Stimulated activated naive CD8-positive, alpha-beta T cell treated with anti-CD3 and anti-CD28 coated beads, Interleukin-15, Interleukin-2, amounts not matched to agents 100 U/mL and 50 U/mL, for 24 hours (primary cell): ENCODE data around the gene ALDH7A1.
A peak's percentile ranks its signal among the peaks of the same experiment; 100 is the strongest.

ENCODE experiments used
- ATAC-seq: fragments of 150-1000 bp; cut with Tn5 transposase; one replicate; pipeline ENCODE4 v1.10.0; 2021
- DNase-seq: peaks from one replicate; pipeline ENCODE4 v3.0.0; 2021

The ALDH7A1 gene

DNA sequence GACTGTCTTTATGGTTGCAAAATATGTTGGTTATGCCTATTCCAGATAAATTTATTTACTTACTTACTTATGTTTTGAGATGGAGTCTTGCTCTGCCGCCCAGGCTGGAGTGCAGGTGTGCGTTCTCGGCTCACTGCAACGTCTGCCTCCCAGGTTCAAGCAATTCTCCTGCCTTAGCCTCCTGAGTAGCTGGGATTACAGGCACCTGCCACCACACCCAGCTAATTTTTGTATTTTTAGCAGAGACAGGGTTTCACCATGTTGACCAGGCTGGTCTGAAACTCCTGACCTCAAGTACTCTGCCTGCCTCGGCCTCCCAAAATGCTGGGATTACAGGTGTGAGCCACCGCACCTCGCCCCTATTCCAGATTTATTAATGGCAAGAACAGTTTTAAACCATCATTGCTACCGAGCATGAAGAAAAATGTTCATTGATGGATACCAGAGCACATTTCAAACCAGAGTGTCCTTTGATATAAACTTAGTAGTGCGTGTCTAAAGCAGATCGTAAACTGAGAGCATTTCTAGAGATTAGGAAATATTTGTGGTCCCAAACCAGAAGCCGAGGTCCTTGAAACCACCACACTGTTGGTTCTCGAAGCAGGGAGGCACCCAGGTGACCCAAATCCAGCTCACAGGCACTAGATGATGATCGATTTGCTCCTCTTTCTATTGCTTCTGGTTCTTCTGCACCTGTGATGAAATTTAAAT lies 86.6 kb downstream of the ALDH7A1 start:
- DNase-seq: no peak
- ATAC-seq: peak; percentile 38

DNA sequence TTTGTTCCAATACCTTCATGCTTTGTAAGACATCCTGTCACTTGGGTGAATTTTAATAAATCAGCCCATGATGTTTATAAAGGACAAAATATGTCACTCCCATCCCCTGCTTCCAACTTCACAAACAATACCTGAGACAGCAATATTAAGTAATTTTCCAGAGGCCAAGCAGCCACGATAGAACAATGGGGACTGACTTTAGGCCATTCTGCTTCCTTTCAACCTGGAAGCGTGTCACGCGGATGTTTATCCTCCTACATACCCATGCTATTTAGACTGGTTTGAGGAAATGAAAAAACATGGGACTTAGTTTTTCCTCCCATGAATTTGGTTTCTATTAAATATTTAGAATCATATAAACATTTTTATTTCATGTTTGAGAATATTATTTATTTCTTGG lies 88.9 kb downstream of the ALDH7A1 start:
- DNase-seq (no peak), ATAC-seq (no peak)

DNA sequence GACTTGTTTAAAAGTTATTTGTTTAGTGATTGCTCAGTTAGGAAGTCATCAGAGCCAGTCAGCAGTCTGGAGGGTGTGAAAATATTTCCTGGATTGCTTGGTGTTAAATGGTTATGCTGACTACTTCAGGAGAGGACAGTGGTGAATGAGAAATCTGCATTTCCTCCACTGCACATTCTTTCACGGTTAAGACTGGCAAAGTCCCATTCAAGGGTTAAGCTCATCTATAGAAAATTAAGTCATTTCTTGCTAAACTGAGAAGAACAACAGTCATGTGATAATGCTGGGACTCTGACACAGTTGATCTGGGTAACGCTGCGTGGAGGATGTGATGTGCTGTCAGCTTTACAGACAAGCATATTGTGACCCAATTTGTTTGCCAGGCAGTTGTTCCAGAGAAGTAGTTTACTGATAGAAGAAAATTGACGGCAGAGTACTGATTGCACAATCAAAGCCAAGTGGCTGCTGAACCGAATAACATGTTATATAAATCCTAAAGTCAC lies 91.4 kb downstream of the ALDH7A1 start:
- DNase-seq (no peak), ATAC-seq (no peak)

DNA sequence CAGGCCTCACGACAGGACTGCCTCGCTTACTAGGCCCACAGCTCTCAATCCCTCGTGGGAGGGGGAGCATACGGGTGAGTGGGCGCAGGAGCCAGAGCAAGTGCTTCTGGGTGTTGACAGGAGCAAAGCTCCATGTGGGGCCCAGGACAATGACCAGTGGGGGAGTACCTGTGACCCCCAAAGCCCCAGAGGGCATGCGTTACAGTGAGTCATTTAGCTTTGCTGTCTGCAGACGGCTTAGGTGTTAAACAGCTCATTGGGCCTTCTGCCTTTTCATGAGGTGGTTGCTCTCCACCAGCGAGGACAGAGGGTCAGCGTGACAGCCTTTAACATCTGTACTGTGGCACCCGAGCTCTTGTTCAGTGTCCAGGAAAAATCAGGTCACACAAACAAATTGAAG lies 93.6 kb downstream of the ALDH7A1 start:
- ATAC-seq: no peak
- DNase-seq: no peak

DNA sequence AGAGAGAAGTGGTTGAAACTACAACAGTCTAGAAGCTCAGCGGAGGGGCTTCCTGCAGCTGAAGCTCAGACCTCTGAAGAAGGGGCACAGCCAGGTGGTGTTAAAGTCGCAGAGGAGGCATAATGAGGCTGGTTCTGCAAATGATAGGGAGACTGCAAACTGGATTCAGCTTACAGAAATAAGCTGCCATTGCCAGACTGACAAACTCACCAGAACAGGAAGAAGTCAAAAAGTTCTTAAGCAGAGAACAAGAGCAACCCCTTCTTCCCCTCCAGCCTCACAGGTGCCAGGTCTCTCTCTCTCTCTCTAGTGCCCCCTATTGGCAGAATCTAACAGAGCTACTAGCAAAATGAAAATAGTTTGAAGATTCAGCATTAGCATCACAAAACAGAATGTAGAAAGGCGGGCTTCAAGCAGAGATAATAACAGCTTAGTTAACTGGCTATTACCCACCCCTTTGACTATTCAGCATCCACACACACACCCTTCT lies 95.1 kb downstream of the ALDH7A1 start:
- DNase-seq: no peak
- ATAC-seq: no peak

DNA sequence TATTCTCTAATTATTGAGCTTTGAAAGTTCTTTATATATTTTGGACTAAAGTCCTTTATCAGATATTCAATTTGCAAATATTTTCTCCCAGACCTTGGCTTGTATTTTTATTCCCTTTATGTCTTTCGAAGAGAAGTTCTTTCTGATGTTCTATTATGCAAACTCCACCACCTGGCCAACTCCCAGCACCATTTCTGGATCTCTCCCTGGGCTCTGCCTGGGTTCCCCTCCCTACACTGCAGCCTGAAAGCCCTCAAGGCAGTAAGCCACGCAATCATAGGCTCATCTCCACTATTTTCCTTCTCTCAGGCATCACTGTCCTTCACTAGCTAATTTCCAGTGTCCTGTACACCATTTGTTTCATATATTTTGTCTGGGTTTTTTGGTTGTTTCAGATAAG lies 95.7 kb downstream of the ALDH7A1 start:
- ATAC-seq (no peak), DNase-seq (no peak)

DNA sequence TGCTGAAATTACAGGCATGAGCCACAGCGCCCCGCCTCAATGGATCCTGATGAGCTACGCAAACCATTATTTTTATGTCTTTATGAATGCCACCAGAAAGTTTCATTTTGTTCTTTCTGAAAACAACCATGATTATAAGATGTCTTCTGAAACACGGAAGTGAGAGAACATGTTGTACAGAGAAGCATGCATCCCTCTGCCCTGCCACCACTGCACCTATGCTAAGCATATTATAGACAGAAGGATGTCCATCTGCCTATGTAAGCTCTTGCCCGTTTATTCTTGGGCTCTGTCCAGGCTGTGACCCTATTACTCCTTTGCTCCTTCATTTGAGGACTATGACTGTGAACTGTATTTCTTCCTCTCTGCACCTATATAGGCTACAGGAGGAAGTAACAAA lies 97.5 kb downstream of the ALDH7A1 start:
- DNase-seq (no peak), ATAC-seq (no peak)

DNA sequence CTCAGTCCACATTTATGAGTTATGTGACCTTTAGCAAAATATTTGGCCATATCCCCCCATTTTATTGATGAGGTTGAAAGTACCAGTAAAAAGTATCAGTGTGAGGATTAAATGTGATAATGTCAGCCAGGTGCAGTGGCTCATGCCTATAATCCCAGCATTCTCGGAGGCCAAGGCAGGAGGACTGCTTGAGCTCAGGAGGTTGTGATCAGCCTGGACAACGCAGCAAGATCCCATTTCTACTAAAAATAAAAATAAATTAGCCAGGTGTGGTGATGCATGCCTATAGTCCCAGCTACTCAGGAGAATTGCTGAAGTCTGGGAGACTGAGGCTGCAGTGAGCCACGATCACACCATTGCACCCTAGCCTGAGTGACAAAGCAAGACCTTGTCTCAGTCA lies 100.6 kb downstream of the ALDH7A1 start:
- ATAC-seq: no peak

DNA sequence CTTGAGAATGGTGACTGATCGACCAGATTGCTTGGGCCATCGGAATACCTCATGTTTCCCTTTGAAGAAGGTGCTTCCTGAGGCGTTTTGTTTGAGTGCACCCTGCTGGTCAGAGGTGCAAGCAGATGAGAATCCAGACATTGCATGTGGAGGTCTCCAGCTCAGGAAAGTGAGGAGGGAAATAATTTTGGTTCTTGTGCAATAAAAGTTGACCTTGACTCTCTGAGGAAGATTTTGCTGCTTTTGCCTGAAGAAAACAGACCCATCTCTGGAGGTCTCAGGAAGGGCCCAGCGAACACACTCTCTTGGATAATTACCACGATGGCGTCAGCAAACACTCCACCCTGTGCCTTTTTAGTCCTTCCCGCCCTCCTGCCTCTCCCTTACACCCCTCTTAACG lies 102.1 kb downstream of the ALDH7A1 start:
- no peak for DNase-seq
- ATAC-seq: no peak

More for the DNA sequence above, 100.6 kb downstream of the ALDH7A1 start:
- DNase-seq: no peak

DNA sequence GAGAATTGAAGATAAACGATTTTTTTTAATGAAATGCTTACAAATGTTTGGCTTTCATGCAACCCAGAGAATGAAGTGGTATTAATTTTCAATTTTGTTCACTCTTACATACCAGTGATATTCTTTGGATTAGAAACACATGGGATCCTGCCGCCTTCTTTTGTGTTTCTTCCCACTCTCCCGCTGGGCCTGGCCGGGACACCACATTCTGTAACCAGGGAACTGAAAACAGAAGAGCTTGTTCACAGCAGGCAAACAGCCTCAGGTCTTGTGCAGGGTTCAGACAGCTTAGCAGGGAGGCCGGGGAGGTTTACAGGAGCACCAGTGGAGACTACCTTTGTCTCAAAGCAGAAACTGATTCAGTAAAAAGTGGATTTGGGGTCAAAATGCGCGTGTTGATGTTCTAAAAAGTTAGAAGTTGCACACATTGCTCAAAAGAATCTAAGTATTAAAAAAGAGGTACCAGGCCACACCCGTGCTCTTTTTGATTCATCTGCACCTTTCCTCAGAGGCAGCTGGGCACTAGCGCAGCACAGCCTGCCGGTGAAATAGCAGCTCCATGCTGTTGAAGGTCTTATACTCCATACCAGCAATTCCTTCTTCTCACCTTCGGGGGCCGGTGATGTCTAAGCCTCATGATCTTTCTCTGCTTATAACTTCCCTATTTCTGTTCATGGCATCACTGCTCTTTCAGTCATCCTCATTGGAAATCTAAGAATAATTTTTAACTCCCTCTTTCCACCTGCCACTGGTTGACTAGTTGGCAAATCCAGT lies 104.7 kb downstream of the ALDH7A1 start:
- no peak for DNase-seq

DNA sequence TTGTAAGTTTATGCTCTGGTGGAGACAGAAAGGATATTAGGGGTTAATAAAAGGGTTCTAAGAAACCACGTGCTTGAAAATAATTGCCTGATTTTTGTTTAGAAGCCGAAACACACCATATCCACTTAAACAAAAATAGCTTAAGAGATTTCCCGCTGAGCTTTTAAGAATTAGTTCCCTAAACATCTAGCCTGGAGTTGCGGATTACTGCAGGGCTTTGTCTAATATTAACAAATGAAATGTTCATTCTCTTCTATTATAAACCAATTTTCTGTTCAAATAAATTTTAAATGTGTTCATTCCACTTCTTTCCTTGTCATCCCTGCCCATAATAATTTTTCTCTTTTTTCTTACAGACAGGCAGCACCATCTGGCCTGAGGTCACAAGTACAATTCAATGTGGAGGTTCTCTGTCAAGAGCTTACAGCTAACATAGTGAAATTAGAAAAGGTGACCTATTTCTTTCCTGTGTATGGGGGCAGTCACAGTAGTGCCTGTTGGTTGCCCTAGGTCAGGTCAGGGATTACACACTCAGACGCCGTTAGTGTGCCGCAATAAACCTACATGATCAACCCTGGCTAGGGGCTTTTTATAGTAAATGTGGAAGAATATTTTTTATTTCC lies 106.5 kb downstream of the ALDH7A1 start:
- ATAC-seq (no peak), DNase-seq (no peak)

More for the DNA sequence above, 104.7 kb downstream of the ALDH7A1 start:
- ATAC-seq: no peak

DNA sequence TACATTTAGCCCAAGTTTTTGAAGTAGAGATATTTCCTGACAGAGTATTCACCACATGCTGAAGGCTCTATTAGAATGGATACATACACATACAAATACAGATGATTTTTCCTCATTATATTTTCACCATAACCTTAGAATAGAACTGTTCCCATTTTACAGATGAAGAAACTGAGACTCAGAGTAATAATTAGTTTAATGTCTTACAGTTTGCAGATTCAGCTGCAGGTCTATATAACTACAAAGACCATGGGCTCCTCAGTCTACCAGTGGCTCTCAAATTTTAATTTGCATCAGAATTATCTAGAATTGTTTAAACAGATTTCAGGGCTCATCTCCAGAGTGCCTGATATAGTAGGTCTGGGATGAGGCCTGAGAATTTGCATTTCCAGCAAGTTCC lies 107.4 kb downstream of the ALDH7A1 start:
- no peak for DNase-seq
- no peak for ATAC-seq

DNA sequence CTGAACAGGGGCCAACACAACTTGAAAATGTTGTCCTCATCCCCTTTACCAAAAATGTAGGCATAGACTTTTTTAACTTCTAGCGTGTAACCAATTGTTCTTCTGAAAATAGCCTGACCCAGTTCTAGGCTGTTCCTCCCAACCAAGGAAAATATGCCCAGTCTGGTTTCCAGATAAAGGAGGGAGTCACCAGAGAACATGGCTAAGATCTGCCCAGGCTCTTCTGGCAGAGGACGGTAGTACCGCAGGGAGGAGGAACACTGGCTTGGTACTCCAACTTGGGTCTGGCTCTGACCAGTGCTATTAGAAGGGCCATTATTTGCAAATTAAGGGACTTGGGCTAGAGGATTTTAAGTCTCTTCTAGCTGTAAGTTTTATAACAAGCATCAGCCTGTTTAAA lies 108.7 kb downstream of the ALDH7A1 start:
- no peak for ATAC-seq

DNA sequence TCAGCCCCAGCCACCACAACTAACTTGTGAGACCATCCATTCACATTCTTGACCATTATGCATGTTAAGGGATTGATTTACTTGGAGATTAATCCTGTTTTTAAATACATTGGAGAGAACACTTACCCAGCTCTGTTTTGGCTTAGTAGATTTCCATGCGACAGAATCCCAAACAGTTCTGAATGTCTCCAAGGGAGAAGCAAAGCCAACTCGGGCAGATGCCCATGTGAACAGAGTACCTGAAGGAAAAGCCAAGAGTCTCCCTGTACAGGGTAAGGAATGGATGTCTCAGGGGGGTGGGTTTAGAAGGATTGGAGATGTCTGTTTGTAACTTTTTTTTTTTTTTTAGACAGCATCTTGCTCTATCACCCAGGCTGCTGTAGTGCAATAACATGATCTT lies 110.8 kb downstream of the ALDH7A1 start:
- DNase-seq: no peak
- ATAC-seq: no peak

More for the DNA sequence above, 108.7 kb downstream of the ALDH7A1 start:
- DNase-seq: no peak

DNA sequence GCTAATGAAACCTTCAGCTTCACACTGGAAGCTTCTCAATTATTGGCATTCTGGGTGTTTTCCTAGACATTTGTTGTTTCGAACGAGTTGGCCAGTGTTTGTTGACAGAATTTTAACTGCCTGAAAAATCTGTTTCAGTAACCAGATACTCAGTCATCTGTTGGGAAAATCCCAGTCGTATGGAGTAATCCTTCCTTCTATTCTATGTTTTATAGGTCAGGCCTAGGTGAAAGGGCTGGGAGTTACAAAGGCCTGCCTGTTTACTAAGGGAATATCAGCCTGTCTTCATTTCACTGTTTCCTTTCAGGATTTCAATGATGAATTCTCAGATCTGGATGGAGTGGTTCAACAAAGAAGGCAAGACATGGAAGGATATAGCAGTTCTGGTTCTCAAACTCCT lies 111.9 kb downstream of the ALDH7A1 start:
- DNase-seq (no peak), ATAC-seq (no peak)

DNA sequence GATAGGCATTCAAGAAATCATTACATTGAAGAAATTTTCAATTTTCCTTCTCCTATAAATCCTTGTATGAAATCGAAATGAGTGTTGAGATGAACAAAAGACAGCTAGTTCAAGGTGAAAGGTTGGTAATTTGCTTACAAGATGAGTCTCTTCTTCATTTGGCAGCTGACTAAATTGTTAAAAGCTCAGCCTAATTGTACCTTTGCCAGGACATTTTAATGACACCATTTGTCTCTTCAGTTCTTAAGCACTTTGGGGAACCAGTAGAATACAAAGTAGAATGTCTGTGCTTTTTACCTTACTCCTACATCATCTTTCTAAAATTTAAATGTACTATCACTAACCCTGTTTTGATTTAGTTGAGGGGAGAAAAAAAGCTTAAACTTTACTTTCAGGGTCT lies 112.4 kb downstream of the ALDH7A1 start:
- no peak for DNase-seq

DNA sequence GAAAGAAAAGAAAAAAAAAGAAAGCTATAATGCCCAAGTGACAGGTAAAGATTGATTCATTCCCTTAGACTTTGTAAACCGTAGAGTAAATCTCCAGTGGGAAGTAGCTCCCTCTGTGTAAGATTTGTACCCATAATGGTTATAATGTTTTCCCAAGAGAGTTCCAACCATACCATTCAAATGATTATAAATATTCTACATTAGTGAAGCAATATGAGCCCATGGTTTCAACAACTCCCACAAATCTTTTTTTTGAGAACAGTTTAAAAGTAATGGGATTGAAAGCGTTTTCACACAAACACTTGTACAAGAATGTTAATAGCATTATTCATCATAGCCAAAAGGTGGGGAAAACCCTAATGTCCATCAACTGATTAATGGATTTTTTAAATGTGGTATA lies 113.8 kb downstream of the ALDH7A1 start:
- ATAC-seq (no peak), DNase-seq (no peak)

More for the DNA sequence above, 112.4 kb downstream of the ALDH7A1 start:
- no peak for ATAC-seq
